Calu3 (cell line): ENCODE results near the gene ARHGEF6. TPM values are rescaled to one million over a fixed set of nuclear protein-coding genes. Genes with fewer than 3 reads are reported as not detected.

Source experiments
- BruUV-seq: library from RNA; stranded (reverse); fragments of 400-500 nt; replicated peaks from 2 replicates; lab custom pipeline; 2021; lab: Mats Ljungman, UMichigan
- CTCF ChIA-PET: fragments of 300-600 bp; sonication (Branson Sonifier 250); formaldehyde crosslinking; loops from one replicate; lab custom pipeline; 2022; ENCODE audit warnings: antibody characterized with exemption; lab: Charles Lee
- DNase-seq: peaks from one replicate; pipeline ENCODE4 v3.0.0; 2022
- H3K27ac Mint-ChIP-seq: one replicate; pipeline ENCODE4 v1.8.0; 2022; ENCODE audit warnings: mixed read lengths; ENCODE audit not compliant: unreplicated experiment
- H3K27me3 Mint-ChIP-seq: one replicate; pipeline ENCODE4 v1.8.0; 2022; ENCODE audit warnings: mixed read lengths; ENCODE audit not compliant: unreplicated experiment
- H3K36me3 Mint-ChIP-seq: one replicate; pipeline ENCODE4 v1.8.0; 2022; ENCODE audit warnings: mild to moderate bottlenecking, moderate library complexity, mixed read lengths; ENCODE audit not compliant: insufficient read depth, unreplicated experiment
- H3K4me1 Mint-ChIP-seq: one replicate; pipeline ENCODE4 v1.8.0; 2022; ENCODE audit warnings: mild to moderate bottlenecking, low read depth, mixed read lengths; ENCODE audit not compliant: unreplicated experiment
- H3K4me3 Mint-ChIP-seq: one replicate; pipeline ENCODE4 v1.8.0; 2022; ENCODE audit warnings: mild to moderate bottlenecking, low read depth, moderate library complexity, mixed read lengths; ENCODE audit not compliant: unreplicated experiment
- H3K9me3 Mint-ChIP-seq: one replicate; pipeline ENCODE4 v1.8.0; 2022; ENCODE audit warnings: low read depth, mixed read lengths; ENCODE audit not compliant: unreplicated experiment
- intact Hi-C: fragments of 100-400 bp; cut with micrococcal nuclease; formaldehyde crosslinking; loops from one replicate; pipeline ENCODE4 v1.10.0; 2022; ENCODE audit not compliant: unreplicated experiment
- total RNA-seq: library from RNA; stranded (reverse); gene quantifications from 2 replicates; pipeline ENCODE4 v1.2.3, GENCODE V29; 2022
- TF ChIP-seq, protein P1 (sequence below): fragments of 200-600 bp; IDR thresholded peaks from one replicate; pipeline ENCODE4 v1.8.0; 2022; ENCODE audit warnings: antibody characterized with exemption; ENCODE audit not compliant: unreplicated experiment

Gene ARHGEF6
- total RNA-seq, 1 experiment from 2014 or later, result 0.07 TPM

DNA sequence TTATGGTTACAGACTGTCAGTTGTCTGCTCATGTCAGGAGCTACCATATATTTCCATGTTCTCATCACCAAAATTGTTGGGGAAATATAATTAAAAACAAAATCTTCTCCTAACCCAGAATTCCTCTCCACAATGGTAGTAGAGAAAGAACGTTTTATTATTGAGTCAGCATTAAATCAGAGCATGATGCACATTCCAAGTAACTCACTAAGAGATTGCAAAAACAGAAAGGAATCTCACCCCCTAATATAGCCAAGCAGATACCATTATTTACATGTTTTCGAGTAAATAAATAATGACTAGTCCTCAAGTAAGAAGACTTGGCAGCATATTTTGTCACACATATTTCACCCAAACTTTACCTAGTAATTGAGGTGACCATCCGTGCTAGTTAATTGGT is 36.2 kb upstream of the ARHGEF6 start:
- Mint-ChIP-seq H3K4me3 (no peak overlapping the region), H3K9me3 (no peaks in the 10 kb centered on the region), H3K36me3 (no peaks in the 10 kb centered on the region), H3K27ac (no peak overlapping the region), H3K27me3 (no peaks in the 10 kb centered on the region), H3K4me1 (no peaks in the 10 kb centered on the region)
- CTCF ChIA-PET, result no interaction called here
- intact Hi-C loops, result no loop called here
- no TSS peak for BruUV-seq
- TF ChIP-seq, protein P1, sequence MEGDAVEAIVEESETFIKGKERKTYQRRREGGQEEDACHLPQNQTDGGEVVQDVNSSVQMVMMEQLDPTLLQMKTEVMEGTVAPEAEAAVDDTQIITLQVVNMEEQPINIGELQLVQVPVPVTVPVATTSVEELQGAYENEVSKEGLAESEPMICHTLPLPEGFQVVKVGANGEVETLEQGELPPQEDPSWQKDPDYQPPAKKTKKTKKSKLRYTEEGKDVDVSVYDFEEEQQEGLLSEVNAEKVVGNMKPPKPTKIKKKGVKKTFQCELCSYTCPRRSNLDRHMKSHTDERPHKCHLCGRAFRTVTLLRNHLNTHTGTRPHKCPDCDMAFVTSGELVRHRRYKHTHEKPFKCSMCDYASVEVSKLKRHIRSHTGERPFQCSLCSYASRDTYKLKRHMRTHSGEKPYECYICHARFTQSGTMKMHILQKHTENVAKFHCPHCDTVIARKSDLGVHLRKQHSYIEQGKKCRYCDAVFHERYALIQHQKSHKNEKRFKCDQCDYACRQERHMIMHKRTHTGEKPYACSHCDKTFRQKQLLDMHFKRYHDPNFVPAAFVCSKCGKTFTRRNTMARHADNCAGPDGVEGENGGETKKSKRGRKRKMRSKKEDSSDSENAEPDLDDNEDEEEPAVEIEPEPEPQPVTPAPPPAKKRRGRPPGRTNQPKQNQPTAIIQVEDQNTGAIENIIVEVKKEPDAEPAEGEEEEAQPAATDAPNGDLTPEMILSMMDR, result no peak
- no peak for DNase-seq

DNA sequence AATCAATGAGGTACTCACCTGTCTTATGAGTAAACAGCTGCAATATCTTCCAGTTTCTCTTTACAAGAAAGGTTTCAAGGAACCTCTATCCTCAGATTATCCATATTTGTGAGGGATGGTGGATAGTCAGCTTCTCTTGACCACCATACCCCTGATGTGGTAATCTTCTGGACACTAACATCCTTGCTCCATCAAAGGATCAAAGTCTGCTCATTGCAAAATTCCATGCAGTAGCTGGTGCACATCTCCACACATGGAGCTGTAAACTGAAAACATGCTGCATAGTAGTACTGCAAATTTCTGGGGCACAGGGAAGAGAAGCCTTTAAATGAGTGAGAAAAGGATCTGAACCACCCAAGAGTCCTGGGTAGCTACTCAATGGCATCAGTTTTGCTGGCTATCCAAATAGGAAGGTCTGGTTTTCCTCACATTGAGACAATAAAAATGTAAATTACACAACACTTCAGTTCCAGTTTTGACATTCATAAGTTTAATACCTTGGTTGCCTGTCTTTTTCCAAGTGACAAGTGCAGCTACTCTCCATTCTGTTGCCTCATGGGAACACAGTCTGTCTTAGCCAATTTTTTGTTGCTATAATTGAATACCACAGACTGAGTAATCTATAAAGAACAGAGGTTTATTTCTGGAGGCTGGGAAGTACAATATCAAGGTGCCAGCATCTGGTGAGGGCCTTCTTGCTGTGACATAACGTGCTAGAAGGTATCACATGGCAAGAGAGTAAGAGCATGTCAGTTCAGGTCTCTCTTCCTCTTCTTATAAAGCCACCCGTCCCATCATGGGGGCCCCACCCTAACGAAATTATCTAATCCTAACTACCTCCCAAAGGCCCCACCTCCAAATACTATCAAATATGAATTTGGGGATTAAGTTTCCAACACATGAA is 34.4 kb upstream of the ARHGEF6 start:
- Mint-ChIP-seq H3K27ac (no peak overlapping the region), H3K4me1 (no peaks in the 10 kb centered on the region), H3K36me3 (no peaks in the 10 kb centered on the region), H3K27me3 (no peaks in the 10 kb centered on the region), H3K9me3 (no peaks in the 10 kb centered on the region), H3K4me3 (no peak overlapping the region)
- intact Hi-C loops, result no loop called here
- TF ChIP-seq, protein P1, result no peak
- DNase-seq, result no peak
- no TSS peak for BruUV-seq
- CTCF ChIA-PET, result no interaction called here

DNA sequence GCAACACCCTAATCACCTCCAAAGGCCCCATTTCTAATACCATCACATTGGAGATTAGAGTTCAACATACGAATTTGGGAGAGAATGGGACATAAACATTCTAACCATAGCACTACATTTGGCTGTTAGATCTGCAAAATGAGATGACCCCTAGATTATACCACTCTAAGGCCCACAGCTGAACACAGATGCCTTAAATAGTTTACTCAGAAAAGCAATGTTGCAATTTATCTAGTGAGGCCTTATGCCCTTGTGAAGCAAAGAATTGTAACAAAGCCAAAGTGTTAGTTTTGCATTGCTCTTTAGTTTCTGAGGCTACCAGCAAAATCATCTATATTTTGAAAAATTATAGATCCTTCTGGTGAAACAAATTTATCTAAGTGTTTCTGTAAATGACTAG is 31.6 kb upstream of the ARHGEF6 start:
- no peak for DNase-seq
- no peaks in the 10 kb centered on the region for H3K9me3 Mint-ChIP-seq
- TF ChIP-seq, protein P1, result no peak
- no peaks in the 10 kb centered on the region for H3K36me3 Mint-ChIP-seq
- H3K27me3 Mint-ChIP-seq, result no peaks in the 10 kb centered on the region
- BruUV-seq, result no TSS peak
- CTCF ChIA-PET, result interaction anchor here (0.7 kb wide), 1 partner anchor 61 kb away, joined by 8 read pairs; no protein-coding TSS in a partner anchor
- intact Hi-C loops, result no loop called here
- no peak overlapping the region for H3K27ac Mint-ChIP-seq
- H3K4me3 Mint-ChIP-seq, result no peak overlapping the region
- no peaks in the 10 kb centered on the region for H3K4me1 Mint-ChIP-seq

DNA sequence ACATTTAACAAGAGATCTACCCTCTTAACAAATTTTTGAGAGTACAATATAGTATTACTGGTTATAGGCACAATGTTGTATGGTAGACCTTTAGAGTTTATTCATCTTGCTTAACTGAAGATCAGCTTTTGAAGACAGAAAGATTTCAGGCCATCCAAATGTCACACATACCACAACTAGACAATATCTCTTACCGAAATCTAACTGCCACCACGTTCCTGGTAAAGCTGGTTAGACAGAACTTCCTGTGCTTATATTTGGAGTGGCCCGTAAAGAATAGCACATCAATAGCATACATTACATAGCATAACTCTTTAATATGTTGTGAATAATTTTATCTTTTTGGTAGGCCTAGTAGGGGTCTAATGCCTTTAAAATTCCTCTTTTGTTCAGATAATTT is 29.8 kb upstream of the ARHGEF6 start:
- CTCF ChIA-PET, result no interaction called here
- H3K4me3 Mint-ChIP-seq, result no peak overlapping the region
- DNase-seq, result no peak
- H3K4me1 Mint-ChIP-seq, result no peaks in the 10 kb centered on the region
- TF ChIP-seq, protein P1, result no peak
- H3K27ac Mint-ChIP-seq, result no peak overlapping the region
- intact Hi-C loops, result no loop called here
- no peaks in the 10 kb centered on the region for H3K36me3 Mint-ChIP-seq
- no peaks in the 10 kb centered on the region for H3K27me3 Mint-ChIP-seq
- BruUV-seq, result no TSS peak
- no peaks in the 10 kb centered on the region for H3K9me3 Mint-ChIP-seq
